ENCODE data around the gene NKX2-3. TPM values are rescaled to one million over a fixed set of nuclear protein-coding genes. Genes with fewer than 3 reads are reported as not detected.

NKX2-3 gene
- total and polyA plus RNA-seq, 2 of the 8 experiments (the other 6 are each of a cell fraction or from before 2014, with no cell fraction given): not detected

GRCh38 chr10:99527526-99528493, 4.9 kb upstream of the NKX2-3 start:
- 2% methylated on average over 55 of the region's 56 CpGs; no CpG with 5 or more reads in 1 of the 2 experiments for WGBS, 2 experiments (ENCODE audit: extremely low coverage in 1 of 2, insufficient coverage in 1 of 2, insufficient read length in 1 of 2, insufficient replicate concordance in 2 of 2, low coverage in 1 of 2, low lambda C conversion rate in 2 of 2, missing lambda C conversion rate in 1 of 2)
- no peak overlapping the region; the same call in 1 of the 2 replicates for H4K8ac ChIP-seq (ENCODE audit: extremely low read depth, insufficient read depth, low read length)
- CTCF ChIA-PET (ENCODE audit: partially characterized antibody): interaction anchor here (0.7 to 1.4 kb wide), 2 partner anchors 15 to 41 kb away, joined by 4 read pairs; no protein-coding TSS in a partner anchor
- no peak overlapping the region for H4K5ac ChIP-seq (ENCODE audit: insufficient read length, low read depth, low read length)
- peak overlapping the region in 1 of 4 experiments; percentile 32; a peak in 2 of 8 replicates for H3K4me3 ChIP-seq (ENCODE audit: extremely low read depth in 1 of 4, insufficient read depth in 2 of 4, low read depth in 3 of 4, low read length in 4 of 4)
- H3K79me1 ChIP-seq (ENCODE audit: low read depth, low read length): no peaks in the 10 kb centered on the region
- H2AFZ ChIP-seq (ENCODE audit: low read length): no peak overlapping the region
- peak overlapping the region; percentile 51 for H3K4me2 ChIP-seq (ENCODE audit: insufficient read depth in 1 of 2, low read depth in 2 of 2, low read length in 2 of 2)
- H2AK5ac ChIP-seq (ENCODE audit: low read depth, low read length): no peak overlapping the region
- POLR2A ChIA-PET (ENCODE audit: partially characterized antibody): no interaction called here
- peaks cover 88 to 100% (median 96%) of the 10 kb centered on the region in 4 experiments for H3K27me3 ChIP-seq (replicated peaks in 1 of 4; ENCODE audit: control insufficient read depth in 3 of 4, extremely low read depth in 1 of 4, insufficient read depth in 3 of 4, low read length in 3 of 4)
- 0 out of 2 replicates have a peak overlapping the region, but pooled peaks have one; percentile 3 for H2BK5ac ChIP-seq (ENCODE audit: low read depth, low read length)
- H3K9me3 ChIP-seq (ENCODE audit: insufficient read depth in 2 of 2, low read depth in 1 of 2, low read length in 1 of 2): no peaks in the 10 kb centered on the region
- no peaks in the 10 kb centered on the region for H3K79me2 ChIP-seq (ENCODE audit: control insufficient read depth in 1 of 2, insufficient read depth in 2 of 2, low read length in 2 of 2)
- peaks cover 9 to 40% (median 26%) of the 10 kb centered on the region in 4 experiments for H3K4me1 ChIP-seq (replicated peaks in 1 of 4; ENCODE audit: control insufficient read depth in 3 of 4, insufficient read depth in 4 of 4, low read length in 3 of 4)
- FAIRE-seq: no peak
- H4K91ac ChIP-seq (replicated peaks; ENCODE audit: insufficient read length, low read length): no peak overlapping the region
- H3K27ac ChIP-seq (ENCODE audit: low read depth, low read length): no peak overlapping the region
- H3K56ac ChIP-seq (replicated peaks; ENCODE audit: insufficient read length, low read depth, low read length): no peak overlapping the region
- DNase-seq (ENCODE audit: low read depth in 1 of 2, low spot score in 2 of 2): peak in 1 of 2 experiments; percentile 71
- no peak overlapping the region for H3K14ac ChIP-seq (ENCODE audit: insufficient read length)
- no peak overlapping the region for H3K23ac ChIP-seq (ENCODE audit: insufficient read length)
- H2BK120ac ChIP-seq (replicated peaks; ENCODE audit: low read depth, low read length): no peak overlapping the region
- H4K20me1 ChIP-seq (replicated peaks in 1 of 2; ENCODE audit: control insufficient read depth in 1 of 2, insufficient read depth in 2 of 2, low read length in 2 of 2): peaks cover 25 to 33% of the 10 kb centered on the region in 2 experiments
- H3K23me2 ChIP-seq (ENCODE audit: low read depth, low read length): peaks cover 6% of the 10 kb centered on the region; the same call in 1 of the 2 replicates
- no peak overlapping the region for H2BK15ac ChIP-seq (ENCODE audit: low read length)
- H3K18ac ChIP-seq (ENCODE audit: extremely low read depth, low read length): peak overlapping the region; percentile 63; the same call in 1 of the 2 replicates
- H2BK12ac ChIP-seq (ENCODE audit: low read depth, low read length): peak overlapping the region; percentile 34; the same call in 1 of the 2 replicates
- peak overlapping the region; percentile 67; the same call in 1 of the 2 replicates for H2BK20ac ChIP-seq (ENCODE audit: low read length)
- H3K36me3 ChIP-seq (ENCODE audit: control insufficient read depth in 2 of 4, insufficient read depth in 4 of 4, low read length in 3 of 4): peaks cover 0 to 7% (median 0%) of the 10 kb centered on the region in 4 experiments; a peak in 1 of 8 replicates
- no peak overlapping the region for H3K4ac ChIP-seq (replicated peaks; ENCODE audit: insufficient read length, low read depth, low read length)
- H3K9ac ChIP-seq (replicated peaks in 1 of 4; ENCODE audit: extremely low read depth in 1 of 4, low read depth in 3 of 4, low read length in 3 of 4): no peak overlapping the region
- TF ChIP-seq HDAC2 (IDR thresholded peaks at IDR 0.05; ENCODE audit: borderline replicate concordance in 1 of 2, low read depth in 2 of 2, low read length in 2 of 2) (no peak), TEAD4 (IDR thresholded peaks at IDR 0.05; ENCODE audit: low read depth, low read length) (no peak), ATF2 (IDR thresholded peaks at IDR 0.05; ENCODE audit: low read length) (no peak), HDAC6 (IDR thresholded peaks at IDR 0.05; ENCODE audit: low read depth, low read length) (no peak), CHD2 (IDR thresholded peaks at IDR 0.05; ENCODE audit: low read length) (no peak), EZH2 (IDR thresholded peaks at IDR 0.05; ENCODE audit: low read depth, low read length, severe bottlenecking) (peak; percentile 99), RFX5 (IDR thresholded peaks at IDR 0.05; ENCODE audit: borderline replicate concordance, low read depth, low read length) (no peak), RNF2 (IDR thresholded peaks at IDR 0.05; ENCODE audit: borderline replicate concordance, low read depth, low read length, missing control alignments, poor library complexity, severe bottlenecking) (peak; percentile 100)
